Natural killer cell (primary cell): ENCODE results near the gene CHTOP. TPM values are rescaled to one million over a fixed set of nuclear protein-coding genes. Genes with fewer than 3 reads are reported as not detected.

Experiments
- ATAC-seq, 3 donors: fragments of 150-1000 bp in 2 of 3; fragments of 200-7000 bp in 1 of 3; cut with Tn5 transposase; 1 replicate in 1 of 3; 2 replicates in 2 of 3; pipeline ENCODE4 v1.10.0; 2021; ENCODE audit warnings: mild to moderate bottlenecking in 2 of 3, moderate library complexity in 2 of 3
- DNase-seq, 2 donors: peaks; one replicate each; pipeline versions ENCODE4 v3.0.0 to v3.0.0-alpha.2; 2013 to 2021; ENCODE audit warnings: mixed read lengths in 1 of 2
- H3K27ac ChIP-seq: one replicate; pipeline ENCODE4 v1.5.1; 2013; ENCODE audit warnings: mild to moderate bottlenecking, low read length
- H3K27me3 ChIP-seq: one replicate; pipeline ENCODE4 v1.6.1; 2013; ENCODE audit warnings: low read length; ENCODE audit not compliant: control insufficient read depth, insufficient read depth
- H3K36me3 ChIP-seq: one replicate; pipeline ENCODE4 v1.6.1; 2013; ENCODE audit warnings: low read length; ENCODE audit not compliant: control insufficient read depth, insufficient read depth
- H3K4me1 ChIP-seq: one replicate; pipeline ENCODE4 v1.6.1; 2013; ENCODE audit warnings: low read length; ENCODE audit not compliant: control insufficient read depth, insufficient read depth
- H3K4me3 ChIP-seq: one replicate; pipeline ENCODE4 v1.5.1; 2013; ENCODE audit warnings: low read length
- H3K9me3 ChIP-seq: one replicate; pipeline ENCODE4 v1.6.1; 2013; ENCODE audit warnings: low read length; ENCODE audit not compliant: control insufficient read depth, insufficient read depth
- H3K27ac Mint-ChIP-seq, 2 donors: one replicate each; pipeline ENCODE4 v1.8.0; 2022; ENCODE audit warnings: mild to moderate bottlenecking in 2 of 2, mixed read lengths in 2 of 2, moderate library complexity in 1 of 2
- H3K27me3 Mint-ChIP-seq, 2 donors: one replicate each; pipeline ENCODE4 v1.8.0; 2022; ENCODE audit warnings: low read depth in 2 of 2, mixed read lengths in 2 of 2
- H3K36me3 Mint-ChIP-seq: one replicate; pipeline ENCODE4 v1.8.0; 2022; ENCODE audit warnings: mixed read lengths
- H3K4me1 Mint-ChIP-seq, 2 donors: one replicate each; pipeline ENCODE4 v1.8.0; 2022; ENCODE audit warnings: mixed read lengths in 2 of 2
- H3K4me3 Mint-ChIP-seq: one replicate; pipeline ENCODE4 v1.8.0; 2022; ENCODE audit warnings: mild to moderate bottlenecking, moderate library complexity, mixed read lengths
- H3K9me3 Mint-ChIP-seq, 2 donors: one replicate each; pipeline ENCODE4 v1.8.0; 2022; ENCODE audit warnings: mixed read lengths in 2 of 2
- CTCF ChIP-seq: fragments of 200-600 bp; IDR thresholded peaks from one replicate; pipeline ENCODE4 v1.8.0; 2022; ENCODE audit warnings: antibody characterized with exemption
- WGBS: methylation state at CpG from one replicate; pipeline ENCODE4 v1.1.7; 2013; ENCODE audit warnings: missing lambda C conversion rate; ENCODE audit not compliant: insufficient coverage; 5-methylcytosine and 5-hydroxymethylcytosine counted together
- intact Hi-C: fragments of 100-400 bp; cut with micrococcal nuclease; formaldehyde crosslinking; loops from one replicate; pipeline ENCODE4 v1.14.2; 2022
- total RNA-seq, 4 donors: library from RNA; stranded (reverse); fragments of 120-200 nt in 1 of 4; gene quantifications; one replicate each; pipeline versions ENCODE4 v1.2.3 to v1.2.4, GENCODE V29; 2013 to 2022

The CHTOP gene
- total RNA-seq, 3 donors from 2014 or later (not counting 1 experiment from before 2014, with no cell fraction given): 94.7 to 110 (median 106) TPM

DNA sequence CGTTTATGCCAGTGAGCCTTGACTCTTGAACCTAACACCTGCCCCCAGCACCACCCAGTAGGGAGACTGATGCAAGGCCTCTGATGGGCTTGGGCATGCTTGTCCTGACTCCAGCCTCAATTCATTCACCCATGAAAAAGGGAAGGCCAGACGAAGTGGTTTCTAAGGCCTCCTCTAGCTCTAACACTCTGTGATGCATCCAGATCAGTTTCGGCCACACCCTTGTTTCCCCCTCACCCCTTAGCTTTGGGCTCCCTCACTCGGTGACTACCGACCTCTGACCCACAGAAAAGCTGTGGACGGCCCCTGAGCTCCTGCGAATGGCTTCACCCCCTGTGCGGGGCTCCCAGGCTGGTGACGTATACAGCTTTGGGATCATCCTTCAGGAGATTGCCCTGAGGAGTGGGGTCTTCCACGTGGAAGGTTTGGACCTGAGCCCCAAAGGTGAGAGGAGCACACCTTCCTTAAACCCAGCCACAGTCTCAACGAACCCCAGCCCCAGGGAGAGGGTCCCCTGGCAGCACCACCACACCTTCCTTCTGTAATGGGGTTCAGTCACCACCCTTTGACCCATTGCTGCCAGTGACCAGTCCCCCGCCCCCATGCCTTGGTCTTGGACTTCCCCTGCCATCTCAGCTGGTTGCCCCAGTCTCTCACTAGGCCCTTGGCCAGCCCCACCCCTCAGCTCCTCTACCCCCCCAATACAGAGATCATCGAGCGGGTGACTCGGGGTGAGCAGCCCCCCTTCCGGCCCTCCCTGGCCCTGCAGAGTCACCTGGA lies 53.7 kb downstream of the CHTOP start:
- ATAC-seq (no peak), DNase-seq (no peak)
- intact Hi-C loops: no loop called here
- no peaks in the 10 kb centered on the region for H3K9me3 ChIP-seq
- H3K4me3 ChIP-seq: no peak overlapping the region
- Mint-ChIP-seq H3K4me1 (peaks cover 0 to 9% of the 10 kb centered on the region in 2 donors), H3K36me3 (no peaks in the 10 kb centered on the region), H3K9me3 (no peaks in the 10 kb centered on the region), H3K27me3 (peaks cover 10 to 14% of the 10 kb centered on the region in 2 donors), H3K27ac (no peak overlapping the region), H3K4me3 (no peak overlapping the region)
- H3K4me1 ChIP-seq: no peaks in the 10 kb centered on the region
- H3K27ac ChIP-seq: no peak overlapping the region
- 85% methylated on average over 16 of the region's 16 CpGs for WGBS
- TF ChIP-seq CTCF: no peak
- H3K36me3 ChIP-seq: no peaks in the 10 kb centered on the region
- H3K27me3 ChIP-seq: no peaks in the 10 kb centered on the region

- intact Hi-C loops: no loop called here
- WGBS: 75% methylated on average over 7 of the region's 7 CpGs
- DNase-seq: no peak
- ATAC-seq: no peak
- H3K36me3 Mint-ChIP-seq: no peaks in the 10 kb centered on the region
- peak overlapping the region in 1 of 2 donors; percentile 6 for H3K27ac Mint-ChIP-seq
- Histone ChIP-seq H3K4me1 (no peaks in the 10 kb centered on the region), H3K4me3 (no peak overlapping the region), H3K27me3 (no peaks in the 10 kb centered on the region), H3K9me3 (no peaks in the 10 kb centered on the region), H3K27ac (no peak overlapping the region), H3K36me3 (no peaks in the 10 kb centered on the region)
- peaks cover 9 to 14% of the 10 kb centered on the region in 2 donors for H3K27me3 Mint-ChIP-seq
- peaks cover 0 to 9% of the 10 kb centered on the region in 2 donors for H3K4me1 Mint-ChIP-seq
- TF ChIP-seq CTCF: no peak
- H3K9me3 Mint-ChIP-seq: no peaks in the 10 kb centered on the region
- H3K4me3 Mint-ChIP-seq: no peak overlapping the region
Measured at GRCh38 chr1:153688276-153688675, 54.4 kb downstream of the CHTOP start.

DNA sequence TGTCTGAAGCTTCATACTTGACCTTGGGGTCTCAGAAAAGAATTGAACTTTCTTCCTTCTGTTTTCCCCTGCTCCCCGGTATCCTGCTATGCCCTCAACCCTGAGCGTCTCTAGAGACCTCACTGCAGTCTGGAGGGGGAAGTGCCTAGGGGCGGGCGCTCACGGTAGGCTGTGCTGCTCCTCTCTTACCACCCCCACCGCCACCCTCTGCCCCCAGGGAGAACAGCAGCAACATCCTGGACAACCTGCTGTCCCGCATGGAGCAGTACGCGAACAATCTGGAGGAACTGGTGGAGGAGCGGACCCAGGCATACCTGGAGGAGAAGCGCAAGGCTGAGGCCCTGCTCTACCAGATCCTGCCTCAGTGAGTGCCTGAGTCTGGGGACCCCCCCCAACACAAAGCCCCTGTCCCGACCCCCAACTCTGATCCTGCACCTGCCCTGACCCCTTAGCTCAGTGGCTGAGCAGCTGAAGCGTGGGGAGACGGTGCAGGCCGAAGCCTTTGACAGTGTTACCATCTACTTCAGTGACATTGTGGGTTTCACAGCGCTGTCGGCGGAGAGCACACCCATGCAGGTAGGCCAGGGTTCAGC lies 55.0 kb downstream of the CHTOP start:
- Mint-ChIP-seq H3K4me3 (no peak overlapping the region), H3K27me3 (peaks cover 4 to 10% of the 10 kb centered on the region in 2 donors), H3K36me3 (no peaks in the 10 kb centered on the region), H3K27ac (peak overlapping the region in 1 of 2 donors; percentile 6), H3K4me1 (peaks cover 0 to 9% of the 10 kb centered on the region in 2 donors), H3K9me3 (no peaks in the 10 kb centered on the region)
- intact Hi-C loops: no loop called here
- no peak for TF ChIP-seq CTCF
- no peak overlapping the region for H3K27ac ChIP-seq
- H3K27me3 ChIP-seq: no peaks in the 10 kb centered on the region
- no peaks in the 10 kb centered on the region for H3K4me1 ChIP-seq
- ATAC-seq (no peak), DNase-seq (no peak)
- H3K9me3 ChIP-seq: no peaks in the 10 kb centered on the region
- H3K4me3 ChIP-seq: no peak overlapping the region
- WGBS: 81% methylated on average over 18 of the region's 18 CpGs
- no peaks in the 10 kb centered on the region for H3K36me3 ChIP-seq
